GM19023 (cell line): ENCODE results near the gene RET.

Experiments
- ATAC-seq: cut with Tn5 transposase; IDR thresholded peaks from one replicate; pipeline ENCODE4 v1.9.1; 2021; ENCODE audit warnings: mild to moderate bottlenecking, moderate library complexity; ENCODE audit not compliant: unreplicated experiment

Gene RET

GRCh38 chr10:43076876-43077420 is at the start of gene RET:
Gene RET, plus strand, starts transcription at chr10:43077069. Its CDS starts 190 bp downstream, at chr10:43077259.
- ATAC-seq = no peak

- no peak for ATAC-seq
Measured at GRCh38 chr10:43027331-43027955, 49.4 kb upstream of the RET start.

GRCh38 chr10:43028143-43028542 is 48.7 kb upstream of the RET start:
- no peak for ATAC-seq

- no peak for ATAC-seq
Measured at GRCh38 chr10:43029043-43029442, 47.8 kb upstream of the RET start.

- ATAC-seq = no peak
Measured at GRCh38 chr10:43032613-43033012, 44.3 kb upstream of the RET start.

- no peak for ATAC-seq
Measured at GRCh38 chr10:43035800-43036199, 41.1 kb upstream of the RET start.

- no peak for ATAC-seq
Measured at GRCh38 chr10:43036481-43037428, 40.1 kb upstream of the RET start.

- no peak for ATAC-seq
Measured at GRCh38 chr10:43037440-43037839, 39.4 kb upstream of the RET start.

- ATAC-seq = no peak
Measured at GRCh38 chr10:43037942-43038782, 38.7 kb upstream of the RET start.

- ATAC-seq = no peak
Measured at GRCh38 chr10:43038783-43039623, 37.9 kb upstream of the RET start.

GRCh38 chr10:43039624-43040481 is 37.0 kb upstream of the RET start:
- no peak for ATAC-seq

- ATAC-seq = no peak
Measured at GRCh38 chr10:43040482-43041256, 36.2 kb upstream of the RET start.

- ATAC-seq = no peak
Measured at GRCh38 chr10:43041422-43042342, 35.2 kb upstream of the RET start.

- no peak for ATAC-seq
Measured at GRCh38 chr10:43042503-43043341, 34.1 kb upstream of the RET start.

- ATAC-seq = no peak
Measured at GRCh38 chr10:43043342-43043772, 33.5 kb upstream of the RET start.

- no peak for ATAC-seq
Measured at GRCh38 chr10:43043773-43044447, 33.0 kb upstream of the RET start.
